Endometrial microvascular endothelial cells (primary cell): ENCODE data around the gene HERC3. TPM values are rescaled to one million over a fixed set of nuclear protein-coding genes. Genes with fewer than 3 reads are reported as not detected.

ENCODE experiments used
- in situ Hi-C: cut with HindIII; loops from 2 replicates; pipeline ENCODE4 v1.10.0; 2017; ENCODE audit warnings: low sequenced_read_pairs, low pct_unique_long_range_greater_than_20kb; ENCODE audit errors: inconsistent ontology term
- total RNA-seq: library from RNA; depleted of rRNA; stranded (reverse); fragments of >200 nt; gene quantifications from one replicate; pipeline ENCODE4 v1.2.3, GENCODE V29; 2015; ENCODE audit errors: inconsistent ontology term

The HERC3 gene
- total RNA-seq, 1 donor from 2014 or later = 42.0 TPM

- in situ Hi-C loops = no loop called here
Measured at GRCh38 chr4:88698519-88698918, 106.2 kb downstream of the HERC3 start.

- in situ Hi-C loops = no loop called here
Measured at GRCh38 chr4:88702782-88703181, 110.5 kb downstream of the HERC3 start.

- in situ Hi-C loops = no loop called here
Measured at GRCh38 chr4:88705223-88705622, 112.9 kb downstream of the HERC3 start.

GRCh38 chr4:88705805-88706492 lies 113.7 kb downstream of the HERC3 start:
- in situ Hi-C loops = no loop called here

GRCh38 chr4:88706574-88706973 lies 114.3 kb downstream of the HERC3 start:
- in situ Hi-C loops = no loop called here

- in situ Hi-C loops = no loop called here
Measured at GRCh38 chr4:88709989-88710388, 117.7 kb downstream of the HERC3 start.

- in situ Hi-C loops = no loop called here
Measured at GRCh38 chr4:88713782-88714181, 121.5 kb downstream of the HERC3 start.

- in situ Hi-C loops = no loop called here
Measured at GRCh38 chr4:88718098-88718497, 125.8 kb downstream of the HERC3 start.

GRCh38 chr4:88719381-88719780 lies 127.1 kb downstream of the HERC3 start:
- in situ Hi-C loops = no loop called here

- in situ Hi-C loops = no loop called here
Measured at GRCh38 chr4:88720451-88721428, 128.5 kb downstream of the HERC3 start.

- in situ Hi-C loops = no loop called here
Measured at GRCh38 chr4:88722276-88722780, 130.0 kb downstream of the HERC3 start.

GRCh38 chr4:88722828-88723227 lies 130.5 kb downstream of the HERC3 start:
- in situ Hi-C loops = no loop called here

GRCh38 chr4:88724406-88724805 lies 132.1 kb downstream of the HERC3 start:
- in situ Hi-C loops = no loop called here

GRCh38 chr4:88725143-88725542 lies 132.9 kb downstream of the HERC3 start:
- in situ Hi-C loops = no loop called here

GRCh38 chr4:88725986-88726385 lies 133.7 kb downstream of the HERC3 start:
- in situ Hi-C loops = no loop called here

GRCh38 chr4:88728146-88728545 lies 135.9 kb downstream of the HERC3 start:
- in situ Hi-C loops = no loop called here

- in situ Hi-C loops = no loop called here
Measured at GRCh38 chr4:88729146-88729760, 137.0 kb downstream of the HERC3 start.

- in situ Hi-C loops = no loop called here
Measured at GRCh38 chr4:88730811-88731210, 138.5 kb downstream of the HERC3 start.

GRCh38 chr4:88731381-88731780 lies 139.1 kb downstream of the HERC3 start:
- in situ Hi-C loops = no loop called here
